T-helper 1 cell (primary cell): Measurements from ENCODE around the gene PLK1.

ENCODE experiments used
- DNase-seq, 5 donors: peaks; one replicate each; pipeline ENCODE4 v3.0.0-alpha.2; 2012 to 2020

Gene PLK1

GRCh38 chr16:23679986-23680336, 1.3 kb downstream of the PLK1 start:
- DNase-seq: no peak

- DNase-seq: no peak
Measured at GRCh38 chr16:23682181-23682580, 3.5 kb downstream of the PLK1 start.

- no peak for DNase-seq
Measured at GRCh38 chr16:23683487-23683886, 4.8 kb downstream of the PLK1 start.

- no peak for DNase-seq
Measured at GRCh38 chr16:23687034-23687808, 8.5 kb downstream of the PLK1 start.

GRCh38 chr16:23689442-23690187, 10.9 kb downstream of the PLK1 start:
- DNase-seq: no peak

GRCh38 chr16:23690771-23691482, 12.2 kb downstream of the PLK1 start:
- no peak for DNase-seq

GRCh38 chr16:23691483-23692189, 12.9 kb downstream of the PLK1 start:
- DNase-seq: no peak

GRCh38 chr16:23692190-23692837, 13.6 kb downstream of the PLK1 start:
- no peak for DNase-seq

GRCh38 chr16:23694265-23694643, 15.6 kb downstream of the PLK1 start:
- no peak for DNase-seq

- no peak for DNase-seq
Measured at GRCh38 chr16:23694644-23695373, 16.1 kb downstream of the PLK1 start.

GRCh38 chr16:23695756-23696155, 17.1 kb downstream of the PLK1 start:
- no peak for DNase-seq

- DNase-seq: peak in 1 of 5 donors; percentile 9
Measured at GRCh38 chr16:23699100-23699499, 20.4 kb downstream of the PLK1 start.

GRCh38 chr16:23700093-23700492, 21.4 kb downstream of the PLK1 start:
- DNase-seq: no peak

GRCh38 chr16:23700509-23700908, 21.8 kb downstream of the PLK1 start:
- DNase-seq: no peak

GRCh38 chr16:23701045-23701444, 22.4 kb downstream of the PLK1 start:
- DNase-seq: no peak

- no peak for DNase-seq
Measured at GRCh38 chr16:23702951-23703350, 24.3 kb downstream of the PLK1 start.

GRCh38 chr16:23704772-23705516, 26.3 kb downstream of the PLK1 start:
- DNase-seq: no peak

GRCh38 chr16:23705517-23705902, 26.8 kb downstream of the PLK1 start:
- no peak for DNase-seq

GRCh38 chr16:23706439-23706838, 27.8 kb downstream of the PLK1 start:
- DNase-seq: no peak

GRCh38 chr16:23709536-23709935, 30.8 kb downstream of the PLK1 start:
- no peak for DNase-seq

- DNase-seq: no peak
Measured at GRCh38 chr16:23710008-23710407, 31.3 kb downstream of the PLK1 start.
